H9 (cell line): Measurements from ENCODE around the gene CORIN. TPM values are rescaled to one million over a fixed set of nuclear protein-coding genes. Genes with fewer than 3 reads are reported as not detected.

Source experiments
- DNase-seq: peaks from one replicate; pipeline ENCODE4 v3.0.0-alpha.2; 2017
- H2AFZ ChIP-seq: one replicate; pipeline ENCODE4 v1.6.1; 2013; ENCODE audit warnings: mild to moderate bottlenecking, low read length, control low read depth, moderate library complexity
- H2AK5ac ChIP-seq: 2 replicates; pipeline ENCODE4 v1.6.1; 2013; ENCODE audit warnings: low read length, control low read depth, mixed read lengths; ENCODE audit not compliant: insufficient read length
- H2BK120ac ChIP-seq: one replicate; pipeline ENCODE4 v1.6.1; 2013; ENCODE audit warnings: low read depth, mild to moderate bottlenecking, low read length, control low read depth, inconsistent platforms; ENCODE audit not compliant: poor library complexity, severe bottlenecking
- H2BK12ac ChIP-seq: 2 replicates; pipeline ENCODE4 v1.6.1; 2013; ENCODE audit warnings: low read length, control low read depth, mixed read lengths, low read depth; ENCODE audit not compliant: insufficient read length
- H2BK15ac ChIP-seq: 2 replicates; pipeline ENCODE4 v1.6.1; 2013; ENCODE audit warnings: low read depth, low read length, control low read depth
- H2BK20ac ChIP-seq: one replicate; pipeline ENCODE4 v1.6.1; 2013; ENCODE audit warnings: low read depth, mild to moderate bottlenecking, low read length, control low read depth, inconsistent platforms; ENCODE audit not compliant: poor library complexity, severe bottlenecking
- H2BK5ac ChIP-seq: 2 replicates; pipeline ENCODE4 v1.6.1; 2013; ENCODE audit warnings: low read length, control low read depth, mixed read lengths; ENCODE audit not compliant: insufficient read length
- H3K14ac ChIP-seq: 2 replicates; pipeline ENCODE4 v1.6.1; 2013; ENCODE audit warnings: low read length, control low read depth; ENCODE audit not compliant: insufficient read depth
- H3K18ac ChIP-seq: 2 replicates; pipeline ENCODE4 v1.6.1; 2013; ENCODE audit warnings: low read depth, mild to moderate bottlenecking, mixed read lengths, low read length, control low read depth; ENCODE audit not compliant: insufficient read length
- H3K23ac ChIP-seq: 2 replicates; pipeline ENCODE4 v1.6.1; 2013; ENCODE audit warnings: low read length, control low read depth, mixed read lengths, low read depth; ENCODE audit not compliant: insufficient read length
- H3K23me2 ChIP-seq: 2 replicates; pipeline ENCODE4 v1.6.1; 2013; ENCODE audit warnings: low read depth, mild to moderate bottlenecking, mixed read lengths, low read length, control low read depth; ENCODE audit not compliant: insufficient read length, poor library complexity, severe bottlenecking
- H3K27ac ChIP-seq: 2 replicates; pipeline ENCODE4 v1.5.1; 2013; ENCODE audit warnings: low read length, control low read depth, mixed read lengths, low read depth; ENCODE audit not compliant: insufficient read length
- H3K27me3 ChIP-seq: 2 replicates; pipeline ENCODE4 v1.6.1; 2013; ENCODE audit warnings: low read length, control low read depth, inconsistent platforms; ENCODE audit not compliant: insufficient read depth
- H3K4ac ChIP-seq: 2 replicates; pipeline ENCODE4 v1.6.1; 2013; ENCODE audit warnings: low read depth, mild to moderate bottlenecking, control low read depth, inconsistent platforms, low read length, moderate library complexity
- H3K4me1 ChIP-seq: 2 replicates; pipeline ENCODE4 v1.6.1; 2013; ENCODE audit warnings: low read length, control low read depth, inconsistent platforms; ENCODE audit not compliant: insufficient read depth
- H3K4me2 ChIP-seq: 2 replicates; pipeline ENCODE4 v1.6.1; 2013; ENCODE audit warnings: low read length, control low read depth, mixed read lengths; ENCODE audit not compliant: insufficient read length, insufficient read depth
- H3K56ac ChIP-seq: 2 replicates; pipeline ENCODE4 v1.6.1; 2013; ENCODE audit warnings: low read depth, mild to moderate bottlenecking, mixed read lengths, low read length, control low read depth; ENCODE audit not compliant: insufficient read length
- H3K79me1 ChIP-seq: 2 replicates; pipeline ENCODE4 v1.6.1; 2013; ENCODE audit warnings: low read depth, mild to moderate bottlenecking, moderate library complexity, low read length, control low read depth, inconsistent platforms; ENCODE audit not compliant: insufficient read depth, poor library complexity, severe bottlenecking
- H3K79me2 ChIP-seq: 2 replicates; pipeline ENCODE4 v1.6.1; 2013; ENCODE audit warnings: low read length, control low read depth, inconsistent platforms; ENCODE audit not compliant: insufficient read depth
- H3K9ac ChIP-seq: 2 replicates; pipeline ENCODE4 v1.6.1; 2013; ENCODE audit warnings: low read length, control low read depth, mixed read lengths; ENCODE audit not compliant: insufficient read length; ENCODE audit errors: extremely low read depth
- H3K9me3 ChIP-seq: one replicate; pipeline ENCODE4 v1.6.1; 2013; ENCODE audit warnings: low read depth, low read length, inconsistent platforms; ENCODE audit not compliant: control insufficient read depth
- H3T11ph ChIP-seq: one replicate; pipeline ENCODE4 v1.6.1; 2013; ENCODE audit warnings: mild to moderate bottlenecking, low read length, control low read depth, inconsistent platforms
- H4K20me1 ChIP-seq: one replicate; pipeline ENCODE4 v1.6.1; 2013; ENCODE audit not compliant: control insufficient read depth, insufficient read length, insufficient read depth
- H4K5ac ChIP-seq: 2 replicates; pipeline ENCODE4 v1.6.1; 2013; ENCODE audit warnings: low read depth, mild to moderate bottlenecking, mixed read lengths, low read length, control low read depth; ENCODE audit not compliant: insufficient read length
- H4K8ac ChIP-seq: replicated peaks from 2 replicates; pipeline ENCODE4 v1.6.1; 2013; ENCODE audit warnings: low read length, control low read depth, mixed read lengths, low read depth; ENCODE audit not compliant: insufficient read length
- H4K91ac ChIP-seq: 2 replicates; pipeline ENCODE4 v1.6.1; 2013; ENCODE audit warnings: low read depth, mild to moderate bottlenecking, moderate library complexity, mixed read lengths, low read length, control low read depth; ENCODE audit not compliant: insufficient read length
- H3K27ac Mint-ChIP-seq, 3 experiments: 2 replicates in 2 of 3; 3 replicates in 1 of 3; pipeline ENCODE4 v1.8.0; 2020 to 2021; ENCODE audit warnings: mixed read lengths in 3 of 3, mild to moderate bottlenecking in 1 of 3, moderate library complexity in 1 of 3
- H3K27me3 Mint-ChIP-seq: 2 replicates; pipeline ENCODE4 v1.8.0; 2021; ENCODE audit warnings: low read depth, mild to moderate bottlenecking, moderate library complexity, mixed read lengths
- H3K36me3 Mint-ChIP-seq, 3 experiments: 2 replicates in 2 of 3; 3 replicates in 1 of 3; pipeline ENCODE4 v1.8.0; 2020 to 2021; ENCODE audit warnings: low read depth in 3 of 3, mixed read lengths in 3 of 3; ENCODE audit not compliant: insufficient read depth in 1 of 3
- H3K4me1 Mint-ChIP-seq, 2 experiments: 2 replicates each; pipeline ENCODE4 v1.8.0; 2020; ENCODE audit warnings: mixed read lengths in 2 of 2
- H3K4me3 Mint-ChIP-seq, 2 experiments: 2 replicates in 1 of 2; 3 replicates in 1 of 2; pipeline ENCODE4 v1.8.0; 2020 to 2021; ENCODE audit warnings: mild to moderate bottlenecking in 2 of 2, mixed read lengths in 2 of 2, moderate library complexity in 1 of 2
- H3K9me3 Mint-ChIP-seq, 2 experiments: 2 replicates in 1 of 2; 3 replicates in 1 of 2; pipeline ENCODE4 v1.8.0; 2020; ENCODE audit warnings: mild to moderate bottlenecking in 2 of 2, mixed read lengths in 2 of 2, moderate library complexity in 1 of 2
- CTCF ChIP-seq: fragments of 200-600 bp; sonication (generic); conservative IDR thresholded peaks from 3 replicates; pipeline ENCODE4 v1.8.0; 2021; ENCODE audit warnings: antibody characterized with exemption, mild to moderate bottlenecking
- WGBS: extraction: QIAGEN DNeasy Blood & Tissue Kit; methylation state at CpG from one replicate; pipeline ENCODE4 v1.1.7; 2013; ENCODE audit warnings: missing lambda C conversion rate, low lambda C conversion rate, mixed read lengths; ENCODE audit not compliant: insufficient read length; ENCODE audit errors: extremely low coverage; 5-methylcytosine and 5-hydroxymethylcytosine counted together
- total RNA-seq: library from RNA; stranded (reverse); gene quantifications from 2 replicates; pipeline ENCODE4 v1.2.1, GENCODE V29; 2021

Gene CORIN
- total RNA-seq, 1 experiment from 2014 or later, result 0.39 TPM

- H3K4ac ChIP-seq, result no peak overlapping the region
- Mint-ChIP-seq H3K27ac (no peak overlapping the region), H3K27me3 (no peaks in the 10 kb centered on the region), H3K9me3 (no peaks in the 10 kb centered on the region), H3K36me3 (no peaks in the 10 kb centered on the region), H3K4me1 (peaks cover 10% of the 10 kb centered on the region in 2 experiments), H3K4me3 (no peak overlapping the region)
- no peak overlapping the region for H2BK15ac ChIP-seq
- DNase-seq, result no peak
- H4K8ac ChIP-seq, result no peak overlapping the region
- H3K9ac ChIP-seq, result no peak overlapping the region
- H3K23ac ChIP-seq, result no peak overlapping the region
- no peak overlapping the region for H2BK120ac ChIP-seq
- no peaks in the 10 kb centered on the region for H3K23me2 ChIP-seq
- H3K56ac ChIP-seq, result no peak overlapping the region
- H3K79me2 ChIP-seq, result no peaks in the 10 kb centered on the region
- no peak overlapping the region for H3K27ac ChIP-seq
- no peaks in the 10 kb centered on the region for H4K20me1 ChIP-seq
- no CpG with 5 or more reads among the region's 3 CpGs for WGBS
- H4K91ac ChIP-seq, result no peak overlapping the region
- no peaks in the 10 kb centered on the region for H3K9me3 ChIP-seq
- no peak overlapping the region for H3K18ac ChIP-seq
- no peaks in the 10 kb centered on the region for H3K27me3 ChIP-seq
- no peak overlapping the region for H3T11ph ChIP-seq
- no peak overlapping the region for H2BK20ac ChIP-seq
- H3K4me1 ChIP-seq, result peaks cover 5% of the 10 kb centered on the region
- H3K4me2 ChIP-seq, result no peak overlapping the region
- no peaks in the 10 kb centered on the region for H3K79me1 ChIP-seq
- no peak for TF ChIP-seq CTCF
- H3K14ac ChIP-seq, result no peak overlapping the region
- no peak overlapping the region for H2AFZ ChIP-seq
- no peak overlapping the region for H2BK12ac ChIP-seq
- no peak overlapping the region for H2BK5ac ChIP-seq
- H4K5ac ChIP-seq, result no peak overlapping the region
- no peak overlapping the region for H2AK5ac ChIP-seq
Measured at GRCh38 chr4:47647029-47647428, 190.8 kb downstream of the CORIN start.
